GM12878 (cell line): ENCODE measurements around the gene RFX3. TPM values are rescaled to one million over a fixed set of nuclear protein-coding genes. Genes with fewer than 3 reads are reported as not detected.

Experiments
- ATAC-seq: fragments of 200-7000 bp; cut with Tn5 transposase; 3 replicates; pipeline ENCODE4 v1.9.1; 2020; ENCODE audit warnings: mild to moderate bottlenecking, moderate library complexity
- BruUV-seq: library from RNA; stranded (reverse); fragments of 400-500 nt; replicated peaks from 2 replicates; lab custom pipeline; 2021; lab: Mats Ljungman, UMichigan
- CTCF ChIA-PET: fragments of 300-600 bp; sonication (Branson Sonifier 250); formaldehyde crosslinking; extraction: SDS; loops from one replicate; lab custom pipeline; 2021; ENCODE audit warnings: inconsistent platforms; lab: Yijun Ruan, JAX
- POLR2A ChIA-PET: fragments of 350-600 bp; formaldehyde crosslinking; extraction: SDS; loops from one replicate; lab custom pipeline; 2021; ENCODE audit warnings: inconsistent platforms; lab: Charles Lee
- RAD21 ChIA-PET: fragments of 300-600 bp; sonication (Branson Sonifier 250); formaldehyde crosslinking; loops from one replicate; lab custom pipeline; 2023; ENCODE audit warnings: antibody characterized with exemption; ENCODE audit not compliant: unreplicated experiment; lab: Charles Lee
- SMC1A ChIA-PET: fragments of 300-600 bp; sonication (Branson Sonifier 250); formaldehyde crosslinking; loops from one replicate; lab custom pipeline; 2023; ENCODE audit not compliant: unreplicated experiment, uncharacterized antibody; lab: Charles Lee
- DNase-seq: peaks from one replicate; pipeline ENCODE4 v3.0.0-alpha.2; 2011; ENCODE audit warnings: low read depth, low spot score
- FAIRE-seq: peaks from 3 replicates; lab custom pipeline; 2011; peaks lifted over from hg19 to GRCh38; lab: Jason Lieb, UNC
- H2AFZ ChIP-seq: 2 replicates; pipeline ENCODE4 v1.6.0; 2011; ENCODE audit warnings: low read depth, low read length, control low read depth; ENCODE audit not compliant: control insufficient read depth
- H3K27ac ChIP-seq: 2 replicates; pipeline ENCODE4 v1.5.1; 2011; ENCODE audit warnings: control low read depth; ENCODE audit not compliant: control insufficient read depth, insufficient read depth
- H3K27me3 ChIP-seq, 2 experiments: replicated peaks in 1 of 2; 2 replicates each; pipeline versions ENCODE4 v1.6.0 to v1.6.1; 2011; ENCODE audit warnings: low read length in 1 of 2; ENCODE audit not compliant: control insufficient read depth in 2 of 2, insufficient read depth in 2 of 2
- H3K36me3 ChIP-seq, 2 experiments: 2 replicates each; pipeline ENCODE4 v1.5.1; 2011; ENCODE audit warnings: low read length in 1 of 2; ENCODE audit not compliant: control insufficient read depth in 2 of 2, insufficient read depth in 2 of 2
- H3K4me1 ChIP-seq: 2 replicates; pipeline ENCODE4 v1.6.1; 2011; ENCODE audit warnings: mild to moderate bottlenecking, low read length, moderate library complexity, mixed read lengths; ENCODE audit not compliant: control insufficient read depth, insufficient read depth
- H3K4me2 ChIP-seq: 2 replicates; pipeline ENCODE4 v1.6.0; 2011; ENCODE audit warnings: control low read depth; ENCODE audit not compliant: control insufficient read depth, insufficient read depth
- H3K4me3 ChIP-seq: fragments of 200-600 bp; sonication (generic); 2 replicates; pipeline ENCODE4 v1.5.1; 2016
- H3K79me2 ChIP-seq: 2 replicates; pipeline ENCODE4 v1.6.0; 2011; ENCODE audit warnings: low read length; ENCODE audit not compliant: control insufficient read depth, insufficient read depth
- H3K9ac ChIP-seq: 2 replicates; pipeline ENCODE4 v1.8.0; 2011; ENCODE audit warnings: low read length, control low read depth, mixed read lengths; ENCODE audit not compliant: control insufficient read depth, insufficient read depth
- H3K9me3 ChIP-seq: replicated peaks from 3 replicates; pipeline ENCODE4 v1.5.1; 2011; ENCODE audit warnings: mild to moderate bottlenecking, low read length; ENCODE audit not compliant: control insufficient read depth, insufficient read depth
- H4K20me1 ChIP-seq: 2 replicates; pipeline ENCODE4 v1.6.0; 2011; ENCODE audit not compliant: control insufficient read depth, insufficient read depth
- BCL3 ChIP-seq: IDR thresholded peaks from 2 replicates; pipeline ENCODE4 v1.6.1; 2011; ENCODE audit warnings: borderline replicate concordance, low read depth, mild to moderate bottlenecking, moderate library complexity, low read length; ENCODE audit not compliant: insufficient read depth, poor library complexity, severe bottlenecking
- BMI1 ChIP-seq: fragments of 450-650 bp; IDR thresholded peaks from 2 replicates; pipeline ENCODE4 v1.6.1; 2016; ENCODE audit warnings: mild to moderate bottlenecking, moderate library complexity, borderline replicate concordance
- JUND ChIP-seq: IDR thresholded peaks from 2 replicates; pipeline ENCODE4 v1.6.1; 2012; ENCODE audit warnings: low read depth, mild to moderate bottlenecking, low read length, improper control_type of control experiment, moderate library complexity
- LARP7 ChIP-seq: fragments of 450-650 bp; IDR thresholded peaks from 2 replicates; pipeline ENCODE4 v1.6.1; 2017; ENCODE audit warnings: mild to moderate bottlenecking
- MYB ChIP-seq: fragments of 150-350 bp; IDR thresholded peaks from 2 replicates; pipeline ENCODE4 v1.6.1; 2014; ENCODE audit warnings: mild to moderate bottlenecking, low read depth, low read length, borderline replicate concordance
- NFYB ChIP-seq: IDR thresholded peaks from 2 replicates; pipeline ENCODE4 v1.6.1; 2011; ENCODE audit warnings: low read depth, mild to moderate bottlenecking, low read length, improper control_type of control experiment, moderate library complexity; ENCODE audit not compliant: insufficient read depth
- NR2F1 ChIP-seq: fragments of 450-650 bp; conservative IDR thresholded peaks from 2 replicates; pipeline ENCODE4 v1.6.1; 2017; ENCODE audit warnings: mild to moderate bottlenecking
- PAX5 ChIP-seq: IDR thresholded peaks from 2 replicates; pipeline ENCODE4 v1.6.1; 2011; ENCODE audit warnings: low read depth, low read length, borderline replicate concordance
- PAX8 ChIP-seq: fragments of 450-650 bp; IDR thresholded peaks from 2 replicates; pipeline ENCODE4 v1.6.1; 2017; ENCODE audit warnings: mild to moderate bottlenecking, moderate library complexity
- SKIL ChIP-seq: fragments of 450-650 bp; IDR thresholded peaks from 2 replicates; pipeline ENCODE4 v1.6.1; 2017; ENCODE audit warnings: mild to moderate bottlenecking, low read depth, inconsistent platforms; ENCODE audit not compliant: poor library complexity, severe bottlenecking
- YBX1 ChIP-seq: fragments of 450-650 bp; IDR thresholded peaks from 2 replicates; pipeline ENCODE4 v1.6.1; 2016; ENCODE audit warnings: antibody characterized with exemption
- YY1 ChIP-seq: IDR thresholded peaks from 2 replicates; pipeline ENCODE4 v1.6.1; 2011; ENCODE audit warnings: low read depth, mild to moderate bottlenecking, low read length
- ZBTB4 ChIP-seq: fragments of 450-650 bp; formaldehyde crosslinking; IDR thresholded peaks from 2 replicates; pipeline ENCODE4 v1.4.0; 2022; ENCODE audit warnings: mild to moderate bottlenecking, moderate library complexity
- ZSCAN29 ChIP-seq: fragments of 450-650 bp; IDR thresholded peaks from 2 replicates; pipeline ENCODE4 v1.6.1; 2017; ENCODE audit warnings: mild to moderate bottlenecking, moderate library complexity
- ZZZ3 ChIP-seq: IDR thresholded peaks from 2 replicates; pipeline ENCODE4 v1.6.1; 2011; ENCODE audit warnings: low read depth; ENCODE audit not compliant: control insufficient read depth, insufficient read length
- WGBS: methylation state at CpG from one replicate; pipeline ENCODE4 v1.1.6; 2016; ENCODE audit warnings: low lambda C conversion rate; ENCODE audit not compliant: insufficient replicate concordance, insufficient coverage; ENCODE audit errors: missing lambda C conversion rate; 5-methylcytosine and 5-hydroxymethylcytosine counted together
- in situ Hi-C: fragments of 300-500 bp; cut with MboI; formaldehyde crosslinking; loops from 9 replicates; pipeline ENCODE4 v1.14.3; 2018; ENCODE audit warnings: mixed read lengths
- intact Hi-C: fragments of 100-400 bp; cut with micrococcal nuclease; formaldehyde crosslinking; loops from one replicate; pipeline ENCODE4 v1.14.2; 2022; ENCODE audit not compliant: unreplicated experiment
- polyA plus RNA-seq, 11 experiments: library from polyadenylated mRNA; depleted of rRNA in 4 of 11; unstranded in 6 of 11; stranded (reverse) in 5 of 11; fragments of >200 nt; fragmentation: Nextera tagmentation in 4 of 11; fragmentation: Illumina TruSeq in 1 of 11; extraction: Ambion mirVana in 4 of 11; extraction: Trizol in 1 of 11; gene quantifications; 1 replicate in 1 of 11; 2 replicates in 10 of 11; pipeline versions ENCODE4 v1.2.1 to v1.2.3, GENCODE V29; 2011 to 2016; ENCODE audit warnings: inconsistent platforms in 2 of 11, missing spikeins in 2 of 11, low read depth in 1 of 11
- total RNA-seq, 4 experiments: library from RNA; depleted of rRNA in 3 of 4; stranded (reverse); fragments of >200 nt in 3 of 4; fragmentation: Illumina TruSeq in 1 of 4; extraction: Trizol in 1 of 4; gene quantifications; 2 replicates each; pipeline versions ENCODE4 v1.2.1 to v1.2.3, GENCODE V29; 2013 to 2021

Gene RFX3
- total and polyA plus RNA-seq, 10 of the 15 experiments (the other 5 are each of a cell fraction or from before 2014, with no cell fraction given) = 1.2 to 26.4 (median 6.7) TPM

GRCh38 chr9:3548648-3549047 is 22.8 kb upstream of the RFX3 start:
- no peaks in the 10 kb centered on the region for H3K27me3 ChIP-seq
- SMC1A ChIA-PET = no interaction called here
- POLR2A ChIA-PET = no interaction called here
- TF ChIP-seq PAX5 (no peak), SKIL (no peak), ZBTB4 (CRISPR knock-in tag) (no peak), JUND (no peak), LARP7 (no peak), NR2F1 (no peak), BCL3 (no peak), MYB (no peak), ZSCAN29 (no peak), NFYB (no peak), PAX8 (no peak), YBX1 (no peak), YY1 (no peak), BMI1 (no peak), ZZZ3 (no peak)

More at GRCh38 chr9:3548648-3549047, 22.8 kb upstream of the RFX3 start:
- no peaks in the 10 kb centered on the region for H4K20me1 ChIP-seq
- H3K9me3 ChIP-seq = no peaks in the 10 kb centered on the region
- no peak overlapping the region for H3K27ac ChIP-seq
- DNase-seq (no peak), ATAC-seq (no peak), FAIRE-seq (no peak)
- in situ Hi-C loops (no loop called here), intact Hi-C loops (no loop called here)
- no peaks in the 10 kb centered on the region for H3K36me3 ChIP-seq
- H2AFZ ChIP-seq = no peak overlapping the region
- ChIA-PET RAD21 (no interaction called here), CTCF (interaction anchor here (1.3 kb wide), 1 partner anchor 22 kb away, joined by 3 read pairs; no protein-coding TSS in a partner anchor)
- no TSS peak for BruUV-seq
- H3K9ac ChIP-seq = no peak overlapping the region
- no peaks in the 10 kb centered on the region for H3K79me2 ChIP-seq
- WGBS = 89% methylated on average over 1 of the region's 1 CpG
- H3K4me1 ChIP-seq = no peaks in the 10 kb centered on the region
- no peak overlapping the region for H3K4me2 ChIP-seq
- H3K4me3 ChIP-seq = no peak overlapping the region
